DMS114 treated with DMSO at 0.1 percent for 48 hours (cell line): ENCODE results near the gene F7.

Experiments
- DNase-seq: peaks from one replicate; lab custom pipeline; 2025; ENCODE audit not compliant: unreplicated experiment; lab: John Stamatoyannopoulos, UW

Gene F7

DNA sequence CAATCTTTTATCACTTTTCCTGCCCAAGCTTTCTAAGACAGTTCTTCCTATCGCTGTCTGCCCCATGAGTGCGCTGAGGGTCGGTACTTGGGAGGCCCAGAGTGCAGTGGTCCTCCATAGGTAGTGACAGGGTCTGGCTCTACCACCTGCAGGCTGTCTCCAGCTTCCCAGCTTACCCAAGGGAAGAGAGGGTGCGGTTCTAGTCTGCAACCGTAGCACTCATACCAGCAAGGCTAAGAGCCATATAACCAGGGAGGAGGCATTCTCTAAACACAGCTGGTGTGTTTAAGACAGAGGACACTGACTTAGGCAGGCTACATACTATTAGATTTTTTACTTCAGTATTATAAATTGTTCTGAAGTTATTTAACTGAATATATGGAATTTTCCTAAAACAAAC is 61.1 kb downstream of the F7 start:
- no peak for DNase-seq

DNA sequence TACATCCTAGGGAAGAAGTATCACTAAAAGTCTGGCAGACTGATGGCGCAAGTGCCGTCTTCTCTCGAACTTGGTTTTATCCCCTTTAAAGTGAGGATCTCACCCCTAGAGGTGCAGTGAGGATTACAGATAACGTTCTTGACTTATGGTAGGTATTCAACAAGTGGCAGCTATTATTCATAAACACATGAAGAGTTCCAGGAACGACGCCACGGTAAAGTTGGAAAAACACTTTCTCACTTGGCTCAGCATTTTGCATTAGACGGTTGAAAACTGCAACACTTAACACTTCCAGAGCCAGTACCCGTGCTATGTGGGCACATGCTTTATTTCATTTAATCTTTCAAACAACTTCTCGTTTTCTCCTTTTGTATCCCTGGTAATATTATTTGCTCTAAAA is 61.6 kb downstream of the F7 start:
- no peak for DNase-seq

DNA sequence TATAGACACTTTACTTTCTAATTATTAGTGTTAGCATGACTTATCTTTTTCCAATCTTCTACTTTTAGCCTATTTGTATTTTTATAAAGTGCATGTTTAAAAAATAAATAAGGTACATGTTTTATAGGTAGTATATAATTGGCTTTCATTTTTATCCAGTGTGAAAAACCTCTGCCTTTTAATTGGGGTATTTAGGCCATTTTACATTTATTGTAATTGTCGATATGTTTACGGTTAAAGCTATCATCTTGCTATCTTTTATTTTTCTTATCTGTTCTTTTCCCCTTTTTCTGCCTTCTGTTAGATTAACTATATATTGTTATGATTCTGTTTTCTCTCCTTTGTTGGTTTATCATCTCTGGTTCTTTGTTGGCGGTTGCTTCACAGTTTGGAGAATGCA is 62.0 kb downstream of the F7 start:
- DNase-seq: no peak

DNA sequence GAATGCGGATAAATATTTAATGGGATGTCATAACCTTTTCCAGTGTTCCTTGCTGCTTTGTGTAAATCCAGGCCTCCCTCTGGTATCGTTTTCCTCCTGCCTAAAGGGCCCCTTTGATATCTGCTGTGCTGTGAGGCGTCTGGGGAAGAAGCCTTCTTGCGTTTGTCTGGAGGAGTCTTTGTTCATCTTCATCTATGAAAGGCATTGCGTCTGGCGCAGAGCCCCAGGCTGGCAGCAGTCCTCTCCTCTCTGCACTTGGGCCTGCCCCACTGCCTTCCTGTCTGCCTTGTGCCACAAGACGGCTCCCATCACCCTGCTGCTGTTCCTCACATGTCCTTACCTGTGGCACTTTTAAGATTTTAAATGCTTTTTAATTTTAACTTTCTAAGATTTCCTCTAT is 62.6 kb downstream of the F7 start:
- DNase-seq: no peak

DNA sequence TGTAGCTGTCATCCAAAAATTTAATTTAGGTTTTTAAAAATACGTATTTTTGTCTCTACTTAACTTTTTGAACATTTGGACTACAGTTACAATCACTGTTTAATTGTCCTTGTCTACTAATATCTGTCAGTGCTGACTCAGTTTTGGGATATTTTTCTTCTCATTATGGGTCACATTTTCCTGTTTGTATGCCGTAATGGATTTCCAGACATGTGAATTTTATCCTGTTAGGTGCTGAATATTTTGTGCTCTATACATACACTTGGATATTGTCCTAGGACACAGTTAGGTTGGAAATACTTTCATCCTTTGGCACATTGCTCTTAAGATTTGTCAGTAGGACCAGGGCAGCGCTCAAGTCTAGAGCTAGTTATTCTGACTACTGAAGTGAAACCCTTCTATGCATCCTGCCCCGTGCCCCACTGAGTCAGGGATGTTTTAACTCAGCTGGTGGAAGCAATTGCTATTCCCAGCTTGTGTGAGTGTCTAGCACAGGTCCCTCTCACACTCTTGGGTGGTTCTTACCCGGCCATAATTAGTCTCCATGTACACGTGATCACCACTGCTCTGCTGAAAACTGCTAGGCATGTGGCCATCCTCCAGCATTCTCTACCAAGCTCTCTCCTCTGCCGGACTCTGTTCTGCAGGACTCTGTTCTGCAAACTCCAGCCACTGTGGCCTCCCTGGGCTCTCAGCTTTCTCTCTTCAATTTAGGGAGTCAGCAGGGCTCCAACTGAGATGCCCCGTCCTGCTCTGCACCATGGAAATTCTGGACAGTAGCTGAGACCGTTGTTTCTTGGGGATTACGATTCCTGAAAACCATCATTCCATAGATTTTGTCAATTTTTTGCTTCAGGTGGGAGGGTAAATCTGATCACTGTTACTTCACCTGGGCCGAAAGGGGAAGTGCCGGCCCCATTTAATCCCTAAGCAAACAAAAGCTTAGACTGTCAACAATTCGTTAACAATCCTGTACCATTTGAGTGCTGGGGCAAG is 64.0 kb downstream of the F7 start:
- DNase-seq: no peak
